GM18870 (cell line): ENCODE measurements around the gene KSR1.

Experiments
- ATAC-seq: cut with Tn5 transposase; IDR thresholded peaks from one replicate; pipeline ENCODE4 v1.9.1; 2021; ENCODE audit warnings: moderate library complexity; ENCODE audit not compliant: unreplicated experiment

Gene KSR1

GRCh38 chr17:27512511-27513346, 56.5 kb downstream of the KSR1 start:
- no peak for ATAC-seq

GRCh38 chr17:27513849-27514248, 57.6 kb downstream of the KSR1 start:
- no peak for ATAC-seq

- ATAC-seq: no peak
These were observed 58.6 kb downstream of the KSR1 start for GRCh38 chr17:27514595-27515413.

- no peak for ATAC-seq
These were observed 61.8 kb downstream of the KSR1 start for GRCh38 chr17:27518048-27518447.

GRCh38 chr17:27518545-27519521, 62.6 kb downstream of the KSR1 start:
- ATAC-seq: no peak

GRCh38 chr17:27519550-27519949, 63.3 kb downstream of the KSR1 start:
- ATAC-seq: peak; percentile 63

GRCh38 chr17:27520491-27521185, 64.4 kb downstream of the KSR1 start:
- ATAC-seq: no peak

GRCh38 chr17:27521281-27522027, 65.2 kb downstream of the KSR1 start:
- no peak for ATAC-seq

- ATAC-seq: no peak
These were observed 65.9 kb downstream of the KSR1 start for GRCh38 chr17:27522028-27522635.

GRCh38 chr17:27523712-27524111, 67.5 kb downstream of the KSR1 start:
- no peak for ATAC-seq

- ATAC-seq: no peak
These were observed 68.3 kb downstream of the KSR1 start for GRCh38 chr17:27524594-27524993.

- ATAC-seq: no peak
These were observed 69.1 kb downstream of the KSR1 start for GRCh38 chr17:27525316-27525715.

- no peak for ATAC-seq
These were observed 69.8 kb downstream of the KSR1 start for GRCh38 chr17:27525836-27526603.

- peak; percentile 67 for ATAC-seq
These were observed 70.4 kb downstream of the KSR1 start for GRCh38 chr17:27526604-27527002.

GRCh38 chr17:27529230-27529796, 73.1 kb downstream of the KSR1 start:
- ATAC-seq: no peak

GRCh38 chr17:27530764-27531391, 74.6 kb downstream of the KSR1 start:
- ATAC-seq: no peak

GRCh38 chr17:27531469-27531961, 75.3 kb downstream of the KSR1 start:
- ATAC-seq: no peak
